B cell (primary cell): ENCODE measurements around the gene UBE2M. TPM values are rescaled to one million over a fixed set of nuclear protein-coding genes. Genes with fewer than 3 reads are reported as not detected.
A peak's percentile ranks its signal among the peaks of the same experiment; 100 is the strongest.

ENCODE experiments used
- ATAC-seq: fragments of 200-7000 bp; cut with Tn5 transposase; one replicate; pipeline ENCODE4 v1.10.0; 2021; ENCODE audit warnings: low read depth, mild to moderate bottlenecking, moderate number of reproducible peaks, moderate library complexity
- CTCF ChIA-PET: fragments of 350-600 bp; sonication (Branson Sonifier 250); formaldehyde crosslinking; loops from one replicate; lab custom pipeline; 2021; ENCODE audit warnings: antibody characterized with exemption, inconsistent platforms; lab: Charles Lee
- POLR2A ChIA-PET: fragments of 350-600 bp; sonication (Branson Sonifier 250); formaldehyde crosslinking; loops from one replicate; lab custom pipeline; 2021; ENCODE audit warnings: antibody characterized with exemption; lab: Charles Lee
- DNase-seq: peaks from one replicate; pipeline ENCODE4 v3.0.0; 2013
- H2AFZ ChIP-seq: 2 replicates; pipeline ENCODE4 v1.6.1; 2012; ENCODE audit warnings: mild to moderate bottlenecking, low read depth, low read length; ENCODE audit not compliant: insufficient read depth, poor library complexity, severe bottlenecking
- H3K27ac ChIP-seq, 2 donors: 1 replicate in 1 of 2; 2 replicates in 1 of 2; pipeline ENCODE4 v1.5.1; 2012 to 2013; ENCODE audit warnings: low read length in 2 of 2, mild to moderate bottlenecking in 2 of 2, moderate library complexity in 1 of 2
- H3K27me3 ChIP-seq, 4 experiments: fragments of 200-600 bp in 1 of 4; sonication (generic) in 1 of 4; replicated peaks in 1 of 4; 1 replicate in 2 of 4; 2 replicates in 2 of 4; pipeline versions ENCODE4 v1.6.1 to v1.7.0; 2013 to 2016; ENCODE audit warnings: low read length in 3 of 4, mild to moderate bottlenecking in 2 of 4, mixed read lengths in 1 of 4, moderate library complexity in 1 of 4; ENCODE audit not compliant: insufficient read depth in 4 of 4, control insufficient read depth in 3 of 4; ENCODE audit errors: control extremely low read depth in 1 of 4
- H3K36me3 ChIP-seq, 2 experiments: replicated peaks in 1 of 2; 1 replicate in 1 of 2; 2 replicates in 1 of 2; pipeline versions ENCODE4 v1.6.1 to v1.7.1; 2013; ENCODE audit warnings: low read length in 1 of 2; ENCODE audit not compliant: insufficient read depth in 2 of 2, control insufficient read depth in 1 of 2; ENCODE audit errors: control extremely low read depth in 1 of 2, extremely low read depth in 1 of 2
- H3K4me1 ChIP-seq, 2 donors: fragments of 200-600 bp in 1 of 2; sonication (generic) in 1 of 2; 1 replicate in 1 of 2; 2 replicates in 1 of 2; pipeline versions ENCODE4 v1.5.1 to v1.6.1; 2013 to 2017; ENCODE audit warnings: low read length in 2 of 2; ENCODE audit not compliant: control insufficient read depth in 2 of 2, insufficient read depth in 2 of 2
- H3K4me2 ChIP-seq: replicated peaks from 2 replicates; pipeline ENCODE3; 2012; ENCODE audit warnings: mild to moderate bottlenecking, low read depth, low read length; ENCODE audit not compliant: poor library complexity, severe bottlenecking
- H3K4me3 ChIP-seq, 5 experiments: fragments of 200-600 bp in 1 of 5; sonication (generic) in 1 of 5; 1 replicate in 3 of 5; 2 replicates in 2 of 5; pipeline versions ENCODE4 v1.5.1 to v1.7.0; 2011 to 2016; ENCODE audit warnings: low read length in 4 of 5, mild to moderate bottlenecking in 4 of 5, low read depth in 2 of 5, control low read depth in 1 of 5, moderate library complexity in 1 of 5; ENCODE audit not compliant: insufficient read depth in 1 of 5; ENCODE audit errors: control extremely low read depth in 1 of 5, extremely low read depth in 1 of 5
- H3K79me2 ChIP-seq: fragments of 200-600 bp; sonication (generic); one replicate; pipeline ENCODE4 v1.6.0; 2016; ENCODE audit warnings: low read length; ENCODE audit not compliant: control insufficient read depth, insufficient read depth
- H3K9ac ChIP-seq: fragments of 200-600 bp; sonication (generic); 2 replicates; pipeline ENCODE4 v1.6.1; 2017; ENCODE audit warnings: mild to moderate bottlenecking, low read length, moderate library complexity
- H3K9me3 ChIP-seq, 3 donors: one replicate each; pipeline versions ENCODE4 v1.6.1 to v1.7.1; 2013; ENCODE audit warnings: low read length in 2 of 3; ENCODE audit not compliant: control insufficient read depth in 2 of 3, insufficient read depth in 1 of 3; ENCODE audit errors: control extremely low read depth in 1 of 3
- H4K20me1 ChIP-seq: 2 replicates; pipeline ENCODE4 v1.6.0; 2012; ENCODE audit warnings: mild to moderate bottlenecking, low read length; ENCODE audit not compliant: insufficient read depth, control insufficient read depth, poor library complexity, severe bottlenecking
- H3K27ac Mint-ChIP-seq: one replicate; pipeline ENCODE4 v1.8.0; 2021; ENCODE audit warnings: mixed read lengths
- H3K27me3 Mint-ChIP-seq: one replicate; pipeline ENCODE4 v1.8.0; 2021; ENCODE audit warnings: mixed read lengths
- H3K4me1 Mint-ChIP-seq: one replicate; pipeline ENCODE4 v1.8.0; 2021; ENCODE audit warnings: mixed read lengths
- H3K4me3 Mint-ChIP-seq: one replicate; pipeline ENCODE4 v1.8.0; 2021; ENCODE audit warnings: mixed read lengths
- H3K9me3 Mint-ChIP-seq: one replicate; pipeline ENCODE4 v1.8.0; 2022; ENCODE audit warnings: mixed read lengths; ENCODE audit not compliant: insufficient read depth
- CTCF ChIP-seq: fragments of 200-600 bp; IDR thresholded peaks from one replicate; pipeline ENCODE4 v1.8.0; 2022; ENCODE audit warnings: antibody characterized with exemption, mild to moderate bottlenecking
- EZH2 ChIP-seq: IDR thresholded peaks from 2 replicates; pipeline ENCODE4 v1.6.1; 2012; ENCODE audit warnings: borderline replicate concordance, low read depth, mild to moderate bottlenecking, moderate library complexity, low read length; ENCODE audit not compliant: insufficient read depth, poor library complexity, severe bottlenecking
- WGBS: methylation state at CpG from one replicate; pipeline ENCODE4 v1.1.5; 2013; ENCODE audit warnings: missing lambda C conversion rate; ENCODE audit not compliant: insufficient coverage; 5-methylcytosine and 5-hydroxymethylcytosine counted together
- intact Hi-C: fragments of 100-400 bp; cut with micrococcal nuclease; formaldehyde crosslinking; loops from one replicate; pipeline ENCODE4 v1.10.0; 2022
- polyA plus RNA-seq: library from polyadenylated mRNA; depleted of rRNA; stranded (reverse); fragments of >200 nt; gene quantifications from 2 replicates; pipeline ENCODE4 v1.2.3, GENCODE V29; 2012
- total RNA-seq, 2 donors: library from RNA; stranded (reverse); fragments of 120-200 nt in 1 of 2; gene quantifications; 1 replicate in 1 of 2; 2 replicates in 1 of 2; pipeline versions ENCODE4 v1.2.3 to v1.2.4, GENCODE V29; 2013 to 2022

UBE2M gene
- total and polyA plus RNA-seq, 2 donors (not counting 1 experiment from before 2014, with no cell fraction given) = 62.5 to 66.1 TPM

GRCh38 chr19:58556622-58557220, 1.7 kb downstream of the UBE2M start:
- H3K4me1 Mint-ChIP-seq = peaks cover 68% of the 10 kb centered on the region
- intact Hi-C loops = no loop called here
- Histone ChIP-seq H3K9me3 (peaks cover 0 to 3% (median 0%) of the 10 kb centered on the region in 3 donors), H3K4me2 (peak overlapping the region; percentile 97), H2AFZ (no peak overlapping the region), H3K4me1 (peaks cover 35 to 53% of the 10 kb centered on the region in 2 donors), H3K4me3 (no peak overlapping the region), H3K9ac (no peak overlapping the region), H4K20me1 (peaks cover 9% of the 10 kb centered on the region), H3K36me3 (peaks cover 6 to 24% of the 10 kb centered on the region in 2 experiments), H3K27ac (peak overlapping the region; percentile 85 to 98), H3K27me3 (no peaks in the 10 kb centered on the region), H3K79me2 (peaks cover 43% of the 10 kb centered on the region)
- 65% methylated on average over 8 of the region's 10 CpGs for WGBS
- DNase-seq (peak; percentile 31), ATAC-seq (no peak)
- peak overlapping the region; percentile 88 for H3K27ac Mint-ChIP-seq
- CTCF ChIA-PET = interaction anchor here (1.2 kb wide), 1 partner anchor 36 kb away, joined by 4 read pairs; no protein-coding TSS in a partner anchor
- POLR2A ChIA-PET = no interaction called here
- H3K4me3 Mint-ChIP-seq = peak overlapping the region; percentile 96
- H3K27me3 Mint-ChIP-seq = no peaks in the 10 kb centered on the region
- TF ChIP-seq CTCF = no peak
- no peak for TF ChIP-seq EZH2
- H3K9me3 Mint-ChIP-seq = no peaks in the 10 kb centered on the region
